GM12878 (cell line): ENCODE results near the gene ABT1. TPM values are rescaled to one million over a fixed set of nuclear protein-coding genes. Genes with fewer than 3 reads are reported as not detected.

Experiments
- ATAC-seq: fragments of 200-7000 bp; cut with Tn5 transposase; 3 replicates; pipeline ENCODE4 v1.9.1; 2020; ENCODE audit warnings: mild to moderate bottlenecking, moderate library complexity
- BruUV-seq: library from RNA; stranded (reverse); fragments of 400-500 nt; replicated peaks from 2 replicates; lab custom pipeline; 2021; lab: Mats Ljungman, UMichigan
- CTCF ChIA-PET: fragments of 300-600 bp; sonication (Branson Sonifier 250); formaldehyde crosslinking; extraction: SDS; loops from one replicate; lab custom pipeline; 2021; ENCODE audit warnings: inconsistent platforms; lab: Yijun Ruan, JAX
- POLR2A ChIA-PET: fragments of 350-600 bp; formaldehyde crosslinking; extraction: SDS; loops from one replicate; lab custom pipeline; 2021; ENCODE audit warnings: inconsistent platforms; lab: Charles Lee
- RAD21 ChIA-PET: fragments of 300-600 bp; sonication (Branson Sonifier 250); formaldehyde crosslinking; loops from one replicate; lab custom pipeline; 2023; ENCODE audit warnings: antibody characterized with exemption; ENCODE audit not compliant: unreplicated experiment; lab: Charles Lee
- SMC1A ChIA-PET: fragments of 300-600 bp; sonication (Branson Sonifier 250); formaldehyde crosslinking; loops from one replicate; lab custom pipeline; 2023; ENCODE audit not compliant: unreplicated experiment, uncharacterized antibody; lab: Charles Lee
- DNase-seq: peaks from one replicate; pipeline ENCODE4 v3.0.0-alpha.2; 2011; ENCODE audit warnings: low read depth, low spot score
- FAIRE-seq: peaks from 3 replicates; lab custom pipeline; 2011; peaks lifted over from hg19 to GRCh38; lab: Jason Lieb, UNC
- H2AFZ ChIP-seq: 2 replicates; pipeline ENCODE4 v1.6.0; 2011; ENCODE audit warnings: low read depth, low read length, control low read depth; ENCODE audit not compliant: control insufficient read depth
- H3K27ac ChIP-seq: 2 replicates; pipeline ENCODE4 v1.5.1; 2011; ENCODE audit warnings: control low read depth; ENCODE audit not compliant: control insufficient read depth, insufficient read depth
- H3K27me3 ChIP-seq, 2 experiments: replicated peaks in 1 of 2; 2 replicates each; pipeline versions ENCODE4 v1.6.0 to v1.6.1; 2011; ENCODE audit warnings: low read length in 1 of 2; ENCODE audit not compliant: control insufficient read depth in 2 of 2, insufficient read depth in 2 of 2
- H3K36me3 ChIP-seq, 2 experiments: 2 replicates each; pipeline ENCODE4 v1.5.1; 2011; ENCODE audit warnings: low read length in 1 of 2; ENCODE audit not compliant: control insufficient read depth in 2 of 2, insufficient read depth in 2 of 2
- H3K4me1 ChIP-seq: 2 replicates; pipeline ENCODE4 v1.6.1; 2011; ENCODE audit warnings: mild to moderate bottlenecking, low read length, moderate library complexity, mixed read lengths; ENCODE audit not compliant: control insufficient read depth, insufficient read depth
- H3K4me2 ChIP-seq: 2 replicates; pipeline ENCODE4 v1.6.0; 2011; ENCODE audit warnings: control low read depth; ENCODE audit not compliant: control insufficient read depth, insufficient read depth
- H3K4me3 ChIP-seq: fragments of 200-600 bp; sonication (generic); 2 replicates; pipeline ENCODE4 v1.5.1; 2016
- H3K79me2 ChIP-seq: 2 replicates; pipeline ENCODE4 v1.6.0; 2011; ENCODE audit warnings: low read length; ENCODE audit not compliant: control insufficient read depth, insufficient read depth
- H3K9ac ChIP-seq: 2 replicates; pipeline ENCODE4 v1.8.0; 2011; ENCODE audit warnings: low read length, control low read depth, mixed read lengths; ENCODE audit not compliant: control insufficient read depth, insufficient read depth
- H3K9me3 ChIP-seq: replicated peaks from 3 replicates; pipeline ENCODE4 v1.5.1; 2011; ENCODE audit warnings: mild to moderate bottlenecking, low read length; ENCODE audit not compliant: control insufficient read depth, insufficient read depth
- H4K20me1 ChIP-seq: 2 replicates; pipeline ENCODE4 v1.6.0; 2011; ENCODE audit not compliant: control insufficient read depth, insufficient read depth
- ATF7 ChIP-seq: fragments of 450-650 bp; IDR thresholded peaks from 2 replicates; pipeline ENCODE4 v1.6.1; 2016; ENCODE audit warnings: low read depth, mild to moderate bottlenecking
- GABPA ChIP-seq: IDR thresholded peaks from 2 replicates; pipeline ENCODE4 v1.6.1; 2014; ENCODE audit warnings: antibody characterized with exemption, low read depth, mild to moderate bottlenecking, inconsistent platforms
- NBN ChIP-seq: fragments of 450-650 bp; IDR thresholded peaks from 2 replicates; pipeline ENCODE4 v1.6.1; 2016
- SPI1 ChIP-seq: IDR thresholded peaks from 2 replicates; pipeline ENCODE4 v1.6.1; 2011; ENCODE audit warnings: low read depth, mild to moderate bottlenecking, low read length, moderate library complexity, borderline replicate concordance; ENCODE audit not compliant: insufficient read depth
- SUPT20H ChIP-seq: IDR thresholded peaks from 2 replicates; pipeline ENCODE4 v1.6.1; 2011; ENCODE audit warnings: low read depth, mild to moderate bottlenecking, low read length, moderate library complexity, borderline replicate concordance; ENCODE audit not compliant: control insufficient read depth
- TCF7 ChIP-seq: IDR thresholded peaks from 2 replicates; pipeline ENCODE4 v1.6.1; 2014; ENCODE audit warnings: antibody characterized with exemption, borderline replicate concordance
- WGBS: methylation state at CpG from one replicate; pipeline ENCODE4 v1.1.6; 2016; ENCODE audit warnings: low lambda C conversion rate; ENCODE audit not compliant: insufficient replicate concordance, insufficient coverage; ENCODE audit errors: missing lambda C conversion rate; 5-methylcytosine and 5-hydroxymethylcytosine counted together
- in situ Hi-C: fragments of 300-500 bp; cut with MboI; formaldehyde crosslinking; loops from 9 replicates; pipeline ENCODE4 v1.14.3; 2018; ENCODE audit warnings: mixed read lengths
- intact Hi-C: fragments of 100-400 bp; cut with micrococcal nuclease; formaldehyde crosslinking; loops from one replicate; pipeline ENCODE4 v1.14.2; 2022; ENCODE audit not compliant: unreplicated experiment
- polyA plus RNA-seq, 11 experiments: library from polyadenylated mRNA; depleted of rRNA in 4 of 11; unstranded in 6 of 11; stranded (reverse) in 5 of 11; fragments of >200 nt; fragmentation: Nextera tagmentation in 4 of 11; fragmentation: Illumina TruSeq in 1 of 11; extraction: Ambion mirVana in 4 of 11; extraction: Trizol in 1 of 11; gene quantifications; 1 replicate in 1 of 11; 2 replicates in 10 of 11; pipeline versions ENCODE4 v1.2.1 to v1.2.3, GENCODE V29; 2011 to 2016; ENCODE audit warnings: inconsistent platforms in 2 of 11, missing spikeins in 2 of 11, low read depth in 1 of 11
- total RNA-seq, 4 experiments: library from RNA; depleted of rRNA in 3 of 4; stranded (reverse); fragments of >200 nt in 3 of 4; fragmentation: Illumina TruSeq in 1 of 4; extraction: Trizol in 1 of 4; gene quantifications; 2 replicates each; pipeline versions ENCODE4 v1.2.1 to v1.2.3, GENCODE V29; 2013 to 2021
- TF ChIP-seq, protein P1 (sequence below): IDR thresholded peaks from 2 replicates; pipeline ENCODE4 v1.6.1; 2011; ENCODE audit warnings: low read depth, low read length, improper control_type of control experiment, borderline replicate concordance
- TF ChIP-seq, protein P2 (sequence below): fragments of 450-650 bp; IDR thresholded peaks from 2 replicates; pipeline ENCODE4 v1.6.1; 2017; ENCODE audit warnings: mild to moderate bottlenecking, low read depth, inconsistent platforms; ENCODE audit not compliant: poor library complexity, severe bottlenecking

The ABT1 gene
- total and polyA plus RNA-seq, 10 of the 15 experiments (the other 5 are each of a cell fraction or from before 2014, with no cell fraction given): 8.4 to 43.5 (median 28.2) TPM

- no peak for FAIRE-seq
- no peak overlapping the region for H3K27ac ChIP-seq
- no peak overlapping the region for H3K9ac ChIP-seq
- H4K20me1 ChIP-seq: no peaks in the 10 kb centered on the region
- ChIA-PET SMC1A (no interaction called here), POLR2A (no interaction called here), CTCF (no interaction called here), RAD21 (no interaction called here)
- no TSS peak for BruUV-seq
- in situ Hi-C loops (no loop called here), intact Hi-C loops (no loop called here)
- no peaks in the 10 kb centered on the region for H3K9me3 ChIP-seq
- no peak overlapping the region for H3K4me2 ChIP-seq
- peaks cover 5% of the 10 kb centered on the region; the same call in 1 of the 2 replicates for H3K4me1 ChIP-seq
- ATAC-seq: no peak
- 47% methylated on average over 3 of the region's 3 CpGs for WGBS
- H3K27me3 ChIP-seq: no peaks in the 10 kb centered on the region
- no peak overlapping the region for H2AFZ ChIP-seq
- H3K79me2 ChIP-seq: no peaks in the 10 kb centered on the region
- peaks cover 0 to 8% of the 10 kb centered on the region in 2 experiments; a peak in 2 of 4 replicates for H3K36me3 ChIP-seq
- H3K4me3 ChIP-seq: no peak overlapping the region
- no peak for DNase-seq
- TF ChIP-seq TCF7 (no peak), GABPA (no peak), SUPT20H (no peak), ATF7 (no peak), NBN (no peak), SPI1 (0 out of 2 replicates have a peak, but pooled peaks have one; percentile 4)
- TF ChIP-seq, protein P1, sequence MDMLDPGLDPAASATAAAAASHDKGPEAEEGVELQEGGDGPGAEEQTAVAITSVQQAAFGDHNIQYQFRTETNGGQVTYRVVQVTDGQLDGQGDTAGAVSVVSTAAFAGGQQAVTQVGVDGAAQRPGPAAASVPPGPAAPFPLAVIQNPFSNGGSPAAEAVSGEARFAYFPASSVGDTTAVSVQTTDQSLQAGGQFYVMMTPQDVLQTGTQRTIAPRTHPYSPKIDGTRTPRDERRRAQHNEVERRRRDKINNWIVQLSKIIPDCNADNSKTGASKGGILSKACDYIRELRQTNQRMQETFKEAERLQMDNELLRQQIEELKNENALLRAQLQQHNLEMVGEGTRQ: no peak
- TF ChIP-seq, protein P2, sequence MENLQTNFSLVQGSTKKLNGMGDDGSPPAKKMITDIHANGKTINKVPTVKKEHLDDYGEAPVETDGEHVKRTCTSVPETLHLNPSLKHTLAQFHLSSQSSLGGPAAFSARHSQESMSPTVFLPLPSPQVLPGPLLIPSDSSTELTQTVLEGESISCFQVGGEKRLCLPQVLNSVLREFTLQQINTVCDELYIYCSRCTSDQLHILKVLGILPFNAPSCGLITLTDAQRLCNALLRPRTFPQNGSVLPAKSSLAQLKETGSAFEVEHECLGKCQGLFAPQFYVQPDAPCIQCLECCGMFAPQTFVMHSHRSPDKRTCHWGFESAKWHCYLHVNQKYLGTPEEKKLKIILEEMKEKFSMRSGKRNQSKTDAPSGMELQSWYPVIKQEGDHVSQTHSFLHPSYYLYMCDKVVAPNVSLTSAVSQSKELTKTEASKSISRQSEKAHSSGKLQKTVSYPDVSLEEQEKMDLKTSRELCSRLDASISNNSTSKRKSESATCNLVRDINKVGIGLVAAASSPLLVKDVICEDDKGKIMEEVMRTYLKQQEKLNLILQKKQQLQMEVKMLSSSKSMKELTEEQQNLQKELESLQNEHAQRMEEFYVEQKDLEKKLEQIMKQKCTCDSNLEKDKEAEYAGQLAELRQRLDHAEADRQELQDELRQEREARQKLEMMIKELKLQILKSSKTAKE: no peak
- TF ChIP-seq, all 136 proteins: peak for 1
These were observed 7.3 kb downstream of the ABT1 start for GRCh38 chr6:26604026-26604425.
